Neural progenitor cell (in vitro differentiated cells): ENCODE measurements around the gene DOK4.
A peak's percentile ranks its signal among the peaks of the same experiment; 100 is the strongest.

Experiments used
- EZH2 ChIP-seq: fragments of 200-600 bp; sonication (generic); IDR thresholded peaks from 2 replicates; pipeline ENCODE4 v1.6.1; 2017; ENCODE audit warnings: antibody characterized with exemption, mild to moderate bottlenecking, moderate library complexity
- EZH2phosphoT487 ChIP-seq: fragments of 200-600 bp; sonication (generic); IDR thresholded peaks from 2 replicates; pipeline ENCODE4 v1.6.1; 2017; ENCODE audit warnings: antibody characterized with exemption
- TF ChIP-seq, protein P1 (sequence below): fragments of 200-600 bp; sonication (generic); IDR thresholded peaks from 2 replicates; pipeline ENCODE4 v1.5.1; 2017; ENCODE audit warnings: antibody characterized with exemption, mild to moderate bottlenecking

DNA sequence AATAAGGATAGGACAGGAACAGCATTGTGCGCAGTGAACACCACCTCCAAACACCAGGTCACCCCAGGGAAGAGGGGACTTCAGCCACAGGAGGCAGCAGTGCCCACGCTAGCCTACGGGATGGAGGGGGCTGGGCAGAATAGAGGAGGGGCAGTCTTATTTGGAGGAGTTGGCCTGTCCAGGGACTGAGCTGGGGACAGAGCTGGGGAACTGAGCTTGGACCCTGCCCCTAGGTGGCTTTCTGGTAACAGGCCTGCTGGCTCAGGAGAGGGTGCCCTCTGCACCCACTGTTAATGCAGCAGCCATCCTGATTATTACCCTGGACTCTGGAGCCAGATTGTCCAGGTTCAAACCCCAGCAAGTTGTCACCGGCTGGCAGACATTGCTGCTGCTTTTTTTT, 40.7 kb upstream of the DOK4 start:
- TF ChIP-seq, protein P1, sequence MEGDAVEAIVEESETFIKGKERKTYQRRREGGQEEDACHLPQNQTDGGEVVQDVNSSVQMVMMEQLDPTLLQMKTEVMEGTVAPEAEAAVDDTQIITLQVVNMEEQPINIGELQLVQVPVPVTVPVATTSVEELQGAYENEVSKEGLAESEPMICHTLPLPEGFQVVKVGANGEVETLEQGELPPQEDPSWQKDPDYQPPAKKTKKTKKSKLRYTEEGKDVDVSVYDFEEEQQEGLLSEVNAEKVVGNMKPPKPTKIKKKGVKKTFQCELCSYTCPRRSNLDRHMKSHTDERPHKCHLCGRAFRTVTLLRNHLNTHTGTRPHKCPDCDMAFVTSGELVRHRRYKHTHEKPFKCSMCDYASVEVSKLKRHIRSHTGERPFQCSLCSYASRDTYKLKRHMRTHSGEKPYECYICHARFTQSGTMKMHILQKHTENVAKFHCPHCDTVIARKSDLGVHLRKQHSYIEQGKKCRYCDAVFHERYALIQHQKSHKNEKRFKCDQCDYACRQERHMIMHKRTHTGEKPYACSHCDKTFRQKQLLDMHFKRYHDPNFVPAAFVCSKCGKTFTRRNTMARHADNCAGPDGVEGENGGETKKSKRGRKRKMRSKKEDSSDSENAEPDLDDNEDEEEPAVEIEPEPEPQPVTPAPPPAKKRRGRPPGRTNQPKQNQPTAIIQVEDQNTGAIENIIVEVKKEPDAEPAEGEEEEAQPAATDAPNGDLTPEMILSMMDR, result peak; percentile 8
- TF ChIP-seq EZH2phosphoT487 (no peak), EZH2 (no peak)
